CD14-positive monocyte (primary cell): Measurements from ENCODE around the gene MARVELD1. TPM values are rescaled to one million over a fixed set of nuclear protein-coding genes. Genes with fewer than 3 reads are reported as not detected.
A peak's percentile ranks its signal among the peaks of the same experiment; 100 is the strongest.

Experiments used
- DNase-seq, 3 donors: peaks; one replicate each; pipeline ENCODE4 v3.0.0-alpha.2; 2011 to 2022
- H2AFZ ChIP-seq: 2 replicates; pipeline ENCODE4 v1.6.0; 2012; ENCODE audit warnings: mild to moderate bottlenecking, low read depth, low read length, inconsistent platforms; ENCODE audit not compliant: insufficient read depth, poor library complexity, severe bottlenecking
- H3K27ac ChIP-seq, 2 donors: 1 replicate in 1 of 2; 2 replicates in 1 of 2; pipeline ENCODE4 v1.5.1; 2012 to 2013; ENCODE audit warnings: low read length in 2 of 2, control low read depth in 1 of 2, inconsistent platforms in 1 of 2, low read depth in 1 of 2, mild to moderate bottlenecking in 1 of 2
- H3K27me3 ChIP-seq, 2 donors: one replicate each; pipeline versions ENCODE4 v1.6.0 to v1.6.1; 2011 to 2013; ENCODE audit warnings: low read length in 2 of 2; ENCODE audit not compliant: control insufficient read depth in 2 of 2, insufficient read depth in 2 of 2
- H3K36me3 ChIP-seq, 2 donors: replicated peaks in 1 of 2; 1 replicate in 1 of 2; 2 replicates in 1 of 2; pipeline versions ENCODE4 v1.5.1 to v1.6.1; 2012 to 2013; ENCODE audit warnings: low read length in 2 of 2, control low read depth in 1 of 2, inconsistent platforms in 1 of 2, mild to moderate bottlenecking in 1 of 2; ENCODE audit not compliant: insufficient read depth in 2 of 2, control insufficient read depth in 1 of 2
- H3K4me1 ChIP-seq, 2 donors: 1 replicate in 1 of 2; 2 replicates in 1 of 2; pipeline versions ENCODE4 v1.5.1 to v1.6.1; 2012 to 2013; ENCODE audit warnings: low read length in 2 of 2, control low read depth in 1 of 2, inconsistent platforms in 1 of 2, mild to moderate bottlenecking in 1 of 2, moderate library complexity in 1 of 2; ENCODE audit not compliant: insufficient read depth in 2 of 2, control insufficient read depth in 1 of 2
- H3K4me2 ChIP-seq: replicated peaks from 2 replicates; pipeline ENCODE3; 2012; ENCODE audit warnings: low read length, moderate library complexity, mild to moderate bottlenecking; ENCODE audit not compliant: poor library complexity, severe bottlenecking; ENCODE audit errors: extremely low read depth
- H3K4me3 ChIP-seq, 3 experiments: fragments of 200-600 bp in 1 of 3; sonication (generic) in 1 of 3; replicated peaks in 1 of 3; 1 replicate in 2 of 3; 2 replicates in 1 of 3; pipeline ENCODE4 v1.5.1; 2011 to 2013; ENCODE audit warnings: low read length in 3 of 3, mild to moderate bottlenecking in 3 of 3, control low read depth in 2 of 3, low read depth in 2 of 3, inconsistent platforms in 1 of 3, moderate library complexity in 1 of 3
- H3K79me2 ChIP-seq: 2 replicates; pipeline ENCODE4 v1.6.0; 2012; ENCODE audit warnings: mild to moderate bottlenecking, control low read depth, inconsistent platforms, low read length, moderate library complexity; ENCODE audit not compliant: insufficient read depth
- H3K9ac ChIP-seq: 2 replicates; pipeline ENCODE4 v1.6.0; 2017; ENCODE audit warnings: low read length, mild to moderate bottlenecking; ENCODE audit not compliant: insufficient read depth, poor library complexity, severe bottlenecking
- H3K9me3 ChIP-seq, 2 donors: replicated peaks in 1 of 2; 1 replicate in 1 of 2; 2 replicates in 1 of 2; pipeline versions ENCODE4 v1.5.1 to v1.6.1; 2012 to 2013; ENCODE audit warnings: low read length in 2 of 2, control low read depth in 1 of 2; ENCODE audit not compliant: control insufficient read depth in 1 of 2, insufficient read depth in 1 of 2
- H4K20me1 ChIP-seq: 2 replicates; pipeline ENCODE4 v1.6.0; 2012; ENCODE audit warnings: mild to moderate bottlenecking, low read length, control low read depth, moderate library complexity; ENCODE audit not compliant: insufficient read depth
- H3K27ac Mint-ChIP-seq, 7 donors: one replicate each; pipeline ENCODE4 v1.8.0; 2020; ENCODE audit warnings: mild to moderate bottlenecking in 7 of 7, mixed read lengths in 7 of 7, moderate library complexity in 6 of 7, inconsistent platforms in 2 of 7
- H3K27me3 Mint-ChIP-seq, 3 donors: one replicate each; pipeline ENCODE4 v1.8.0; 2021 to 2022; ENCODE audit warnings: low read depth in 3 of 3, mild to moderate bottlenecking in 3 of 3, mixed read lengths in 3 of 3, moderate library complexity in 3 of 3, inconsistent platforms in 1 of 3
- H3K36me3 Mint-ChIP-seq, 2 donors: one replicate each; pipeline ENCODE4 v1.8.0; 2020; ENCODE audit warnings: mixed read lengths in 2 of 2, inconsistent platforms in 1 of 2, mild to moderate bottlenecking in 1 of 2
- H3K4me1 Mint-ChIP-seq: one replicate; pipeline ENCODE4 v1.8.0; 2020; ENCODE audit warnings: mild to moderate bottlenecking, mixed read lengths
- H3K4me3 Mint-ChIP-seq, 2 donors: one replicate each; pipeline ENCODE4 v1.8.0; 2020; ENCODE audit warnings: mild to moderate bottlenecking in 2 of 2, mixed read lengths in 2 of 2, moderate library complexity in 1 of 2
- H3K9me3 Mint-ChIP-seq, 7 donors: one replicate each; pipeline ENCODE4 v1.8.0; 2020 to 2022; ENCODE audit warnings: mixed read lengths in 7 of 7, mild to moderate bottlenecking in 6 of 7, moderate library complexity in 6 of 7, inconsistent platforms in 2 of 7
- WGBS: methylation state at CpG from one replicate; pipeline ENCODE4 v1.1.5; 2013; ENCODE audit warnings: missing lambda C conversion rate; ENCODE audit not compliant: insufficient coverage; 5-methylcytosine and 5-hydroxymethylcytosine counted together
- intact Hi-C, 2 donors: fragments of 100-400 bp; cut with micrococcal nuclease; formaldehyde crosslinking; loops; one replicate each; pipeline versions ENCODE4 v1.15.0 to v1.15.1; 2023
- polyA plus RNA-seq, 3 donors: library from polyadenylated mRNA; depleted of rRNA in 1 of 3; unstranded in 2 of 3; stranded (reverse) in 1 of 3; fragments of 300-500 nt in 2 of 3; fragments of >200 nt in 1 of 3; fragmentation: Illumina TruSeq in 2 of 3; gene quantifications; 1 replicate in 2 of 3; 2 replicates in 1 of 3; pipeline ENCODE4 v1.2.3, GENCODE V29; 2012 to 2021
- TF ChIP-seq, protein P1 (sequence below): fragments of 200-600 bp; IDR thresholded peaks from one replicate; pipeline ENCODE4 v1.8.0; 2022; ENCODE audit warnings: antibody characterized with exemption, mild to moderate bottlenecking

MARVELD1 gene
- polyA plus RNA-seq, 3 donors: 3.7 to 28.0 (median 9.2) TPM

DNA sequence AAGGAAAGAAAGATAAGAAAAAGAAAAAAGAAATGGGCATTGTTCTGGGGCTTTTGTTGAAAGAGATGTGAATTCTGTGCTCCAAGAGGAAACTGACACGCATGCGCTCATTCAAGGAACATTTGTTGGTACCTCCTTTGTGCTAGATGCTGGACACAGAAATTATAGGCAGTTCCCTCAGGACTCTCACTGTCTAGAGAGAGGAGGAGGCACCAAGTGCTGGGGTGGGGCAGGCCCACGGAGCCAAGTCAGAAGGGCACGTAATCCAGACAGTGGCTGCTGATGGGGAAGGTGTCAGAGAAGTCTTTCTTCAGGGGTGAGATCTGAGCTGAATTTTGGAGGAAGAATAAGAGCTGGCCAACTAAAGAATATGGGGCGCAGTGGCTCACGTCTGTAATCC lies 20.5 kb downstream of the MARVELD1 start:
- no peaks in the 10 kb centered on the region for H3K9me3 Mint-ChIP-seq
- H3K27me3 Mint-ChIP-seq: peaks cover 0 to 3% (median 2%) of the 10 kb centered on the region in 3 donors
- no peak for DNase-seq
- no peak overlapping the region for H3K4me3 ChIP-seq
- peaks cover 7% of the 10 kb centered on the region for H4K20me1 ChIP-seq
- H3K36me3 Mint-ChIP-seq: peaks cover 3 to 7% of the 10 kb centered on the region in 2 donors
- no peaks in the 10 kb centered on the region for H3K27me3 ChIP-seq
- H3K27ac ChIP-seq: no peak overlapping the region
- peaks cover 20 to 23% of the 10 kb centered on the region in 2 donors for H3K4me1 ChIP-seq
- H2AFZ ChIP-seq: no peak overlapping the region
- TF ChIP-seq, protein P1, sequence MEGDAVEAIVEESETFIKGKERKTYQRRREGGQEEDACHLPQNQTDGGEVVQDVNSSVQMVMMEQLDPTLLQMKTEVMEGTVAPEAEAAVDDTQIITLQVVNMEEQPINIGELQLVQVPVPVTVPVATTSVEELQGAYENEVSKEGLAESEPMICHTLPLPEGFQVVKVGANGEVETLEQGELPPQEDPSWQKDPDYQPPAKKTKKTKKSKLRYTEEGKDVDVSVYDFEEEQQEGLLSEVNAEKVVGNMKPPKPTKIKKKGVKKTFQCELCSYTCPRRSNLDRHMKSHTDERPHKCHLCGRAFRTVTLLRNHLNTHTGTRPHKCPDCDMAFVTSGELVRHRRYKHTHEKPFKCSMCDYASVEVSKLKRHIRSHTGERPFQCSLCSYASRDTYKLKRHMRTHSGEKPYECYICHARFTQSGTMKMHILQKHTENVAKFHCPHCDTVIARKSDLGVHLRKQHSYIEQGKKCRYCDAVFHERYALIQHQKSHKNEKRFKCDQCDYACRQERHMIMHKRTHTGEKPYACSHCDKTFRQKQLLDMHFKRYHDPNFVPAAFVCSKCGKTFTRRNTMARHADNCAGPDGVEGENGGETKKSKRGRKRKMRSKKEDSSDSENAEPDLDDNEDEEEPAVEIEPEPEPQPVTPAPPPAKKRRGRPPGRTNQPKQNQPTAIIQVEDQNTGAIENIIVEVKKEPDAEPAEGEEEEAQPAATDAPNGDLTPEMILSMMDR: no peak
- H3K9ac ChIP-seq: no peak overlapping the region
- H3K9me3 ChIP-seq: no peaks in the 10 kb centered on the region
- WGBS: 90% methylated on average over 4 of the region's 6 CpGs
- H3K4me1 Mint-ChIP-seq: peaks cover 26% of the 10 kb centered on the region
- peaks cover 0 to 4% of the 10 kb centered on the region in 2 donors for H3K36me3 ChIP-seq
- H3K79me2 ChIP-seq: peaks cover 19% of the 10 kb centered on the region
- H3K4me2 ChIP-seq: no peak overlapping the region
- peak overlapping the region in 1 of 7 donors; percentile 34 for H3K27ac Mint-ChIP-seq
- H3K4me3 Mint-ChIP-seq: no peak overlapping the region
- intact Hi-C loops: loop anchor here (5.0 to 10.0 kb wide), 2 partner anchors 57 to 159 kb away; partner anchors contain the start of gene ANKRD2 (in 1 of the 2)

DNA sequence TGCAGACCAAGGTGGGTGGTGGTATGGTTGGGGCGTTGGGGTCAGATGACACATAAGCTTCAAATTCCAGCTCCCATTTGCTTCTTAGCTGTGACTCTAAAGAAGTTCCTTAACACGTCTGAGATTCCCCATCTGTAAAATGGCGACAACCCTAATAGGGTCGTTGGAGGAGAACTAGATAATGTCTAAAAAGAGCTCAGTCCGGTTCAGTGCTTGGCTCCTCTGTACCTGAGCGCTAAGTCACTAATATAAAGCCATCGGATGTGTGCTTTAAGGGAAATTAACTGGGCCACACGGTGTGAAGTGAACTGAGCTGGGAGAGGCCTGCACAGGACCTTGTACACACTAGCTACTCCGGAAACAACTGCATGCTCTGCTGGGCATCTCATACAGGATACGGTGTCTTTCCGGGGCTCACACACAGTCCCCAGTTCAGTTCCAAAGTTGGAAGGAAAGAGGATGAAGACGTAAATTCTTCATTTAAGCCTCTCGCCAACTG lies 22.9 kb downstream of the MARVELD1 start:
- Mint-ChIP-seq H3K4me3 (peak overlapping the region; percentile 85 to 98), H3K36me3 (peaks cover 26 to 30% of the 10 kb centered on the region in 2 donors), H3K27ac (peak overlapping the region; percentile 17 to 97 (median 94)), H3K4me1 (peaks cover 29% of the 10 kb centered on the region), H3K9me3 (no peaks in the 10 kb centered on the region), H3K27me3 (peaks cover 0 to 3% (median 0%) of the 10 kb centered on the region in 3 donors)
- peaks cover 9 to 25% of the 10 kb centered on the region in 2 donors for H3K36me3 ChIP-seq
- no peak for DNase-seq
- H3K9ac ChIP-seq: peak overlapping the region; percentile 91
- peaks cover 20% of the 10 kb centered on the region for H4K20me1 ChIP-seq
- H3K79me2 ChIP-seq: peaks cover 40% of the 10 kb centered on the region
- TF ChIP-seq, protein P1: no peak
- H3K27me3 ChIP-seq: no peaks in the 10 kb centered on the region
- peak overlapping the region in 1 of 2 donors; percentile 89 for H3K27ac ChIP-seq
- H3K4me2 ChIP-seq: peak overlapping the region; percentile 93
- intact Hi-C loops: loop anchor here (5.0 to 10.0 kb wide), 2 partner anchors 49 to 162 kb away; partner anchors contain the start of genes AVPI1 (in 2 of the 2) and ANKRD2 (in 1 of the 2)
- WGBS: 66% methylated on average over 9 of the region's 13 CpGs
- peak overlapping the region; percentile 58 to 93 (median 89) for H3K4me3 ChIP-seq
- peaks cover 16 to 21% of the 10 kb centered on the region in 2 donors for H3K4me1 ChIP-seq
- peak overlapping the region; percentile 93 for H2AFZ ChIP-seq
- no peaks in the 10 kb centered on the region for H3K9me3 ChIP-seq
